ENCODE results near the gene ADCY7.

Gene ADCY7

GRCh38 chr16:50309527-50310307 lies 43.4 kb downstream of the ADCY7 start:
- in situ Hi-C loops (cut with MboI; ENCODE audit: low sequenced_read_pairs): loop anchor here (10.0 kb wide), 1 partner anchor 45 kb away; the partner anchor contains the start of gene ADCY7

- in situ Hi-C loops (cut with MboI; ENCODE audit: low sequenced_read_pairs): loop anchor here (10.0 kb wide), 1 partner anchor 46 kb away; the partner anchor contains the start of gene ADCY7
These were observed 44.2 kb downstream of the ADCY7 start for GRCh38 chr16:50310308-50311133.

GRCh38 chr16:50311134-50311528 lies 44.8 kb downstream of the ADCY7 start:
- in situ Hi-C loops (cut with MboI; ENCODE audit: low sequenced_read_pairs): loop anchor here (10.0 kb wide), 1 partner anchor 46 kb away; the partner anchor contains the start of gene ADCY7

DNA sequence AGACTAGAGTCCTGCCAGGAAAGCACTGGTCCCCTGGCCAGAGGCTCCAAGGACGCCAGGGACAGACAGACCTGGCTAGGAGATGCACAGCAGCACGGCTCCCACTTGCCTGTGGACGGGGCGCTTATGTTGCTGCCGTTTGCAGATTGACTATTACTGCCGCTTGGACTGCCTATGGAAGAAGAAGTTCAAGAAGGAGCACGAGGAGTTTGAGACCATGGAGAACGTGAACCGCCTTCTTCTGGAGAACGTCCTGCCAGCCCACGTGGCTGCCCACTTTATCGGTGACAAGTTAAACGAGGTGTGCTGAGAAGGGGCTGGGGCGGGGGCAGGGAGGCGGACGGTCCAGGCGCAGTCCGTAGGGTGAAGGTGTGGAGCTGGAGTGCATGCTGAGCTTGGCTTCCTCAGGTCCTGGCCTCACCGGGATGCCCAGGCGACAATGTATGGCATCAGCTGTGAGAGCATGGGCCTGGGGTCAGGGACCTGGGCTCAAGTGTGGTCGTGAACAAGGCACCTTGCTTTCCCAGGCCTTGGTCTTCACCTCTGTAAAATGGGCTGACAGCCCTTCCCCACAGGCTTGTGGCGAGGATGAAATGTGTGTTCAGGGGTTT lies 45.6 kb downstream of the ADCY7 start:
- in situ Hi-C loops (cut with MboI; ENCODE audit: low sequenced_read_pairs): loop anchor here (10.0 kb wide), 1 partner anchor 47 kb away; the partner anchor contains the start of gene ADCY7

- in situ Hi-C loops (cut with MboI; ENCODE audit: low sequenced_read_pairs): loop anchor here (10.0 kb wide), 1 partner anchor 49 kb away; the partner anchor contains the start of gene ADCY7
These were observed 47.5 kb downstream of the ADCY7 start for GRCh38 chr16:50313596-50314478.

- in situ Hi-C loops (cut with MboI; ENCODE audit: low sequenced_read_pairs): loop anchor here (10.0 kb wide), 1 partner anchor 50 kb away; the partner anchor contains the start of gene ADCY7
These were observed 48.3 kb downstream of the ADCY7 start for GRCh38 chr16:50314665-50315064.

DNA sequence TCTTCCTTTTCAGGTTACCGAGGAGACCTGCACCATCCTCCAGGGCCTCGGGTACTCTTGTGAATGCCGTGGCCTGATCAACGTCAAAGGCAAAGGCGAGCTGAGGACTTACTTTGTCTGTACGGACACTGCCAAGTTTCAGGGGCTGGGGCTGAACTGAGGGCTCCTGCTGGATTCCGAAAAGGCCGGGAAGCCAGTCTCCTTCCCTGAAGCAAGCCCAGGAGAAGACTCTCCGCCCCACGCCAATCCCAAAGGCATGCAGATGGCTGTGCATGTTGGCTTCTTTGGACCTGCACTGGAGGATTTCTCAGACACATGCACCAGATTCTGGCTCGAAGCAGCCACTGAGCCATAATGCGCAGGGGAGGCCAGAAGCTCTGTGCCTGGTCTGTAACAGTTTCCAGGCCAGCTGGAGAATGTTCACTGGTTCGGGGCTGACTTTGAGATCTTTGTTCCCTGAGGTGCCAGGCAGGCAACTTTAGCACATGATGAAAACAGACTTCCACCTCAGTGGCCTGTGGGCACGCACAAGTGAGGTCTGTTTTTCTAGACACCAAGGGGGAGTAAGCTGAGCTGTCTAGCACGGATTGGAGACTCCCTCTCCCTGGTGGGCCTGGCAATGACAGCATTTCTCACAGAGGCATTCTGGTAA lies 49.1 kb downstream of the ADCY7 start:
- in situ Hi-C loops (cut with MboI; ENCODE audit: low sequenced_read_pairs): loop anchor here (10.0 kb wide), 1 partner anchor 51 kb away; the partner anchor contains the start of gene ADCY7

- in situ Hi-C loops (cut with MboI; ENCODE audit: low sequenced_read_pairs): loop anchor here (10.0 kb wide), 1 partner anchor 51 kb away; the partner anchor contains the start of gene ADCY7
These were observed 49.9 kb downstream of the ADCY7 start for GRCh38 chr16:50316102-50316847.

GRCh38 chr16:50316848-50317630 lies 50.7 kb downstream of the ADCY7 start:
- in situ Hi-C loops (cut with MboI; ENCODE audit: low sequenced_read_pairs): loop anchor here (10.0 kb wide), 1 partner anchor 52 kb away; the partner anchor contains the start of gene ADCY7

- in situ Hi-C loops (cut with MboI; ENCODE audit: low sequenced_read_pairs): loop anchor here (10.0 kb wide), 1 partner anchor 54 kb away; the partner anchor contains the start of gene ADCY7
These were observed 52.6 kb downstream of the ADCY7 start for GRCh38 chr16:50318796-50319578.

DNA sequence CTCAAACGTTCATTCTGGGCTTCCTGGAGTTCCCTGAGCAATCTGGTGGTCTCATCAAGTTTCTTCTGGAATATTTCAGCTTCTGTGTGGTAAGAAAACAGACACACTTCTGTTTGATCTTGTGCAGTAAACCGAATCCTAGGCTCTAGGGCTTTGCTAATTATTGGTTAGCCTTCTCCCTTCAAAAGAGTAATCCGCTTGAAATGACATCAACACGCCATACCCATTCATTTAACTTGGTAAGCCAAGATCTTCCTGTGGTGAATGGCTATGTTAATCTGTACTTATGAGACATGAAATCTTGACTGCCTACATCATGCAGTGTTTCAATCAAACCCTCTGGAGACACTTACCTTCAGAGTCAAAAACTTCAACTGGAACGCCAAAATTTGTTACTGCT lies 54.0 kb downstream of the ADCY7 start:
- in situ Hi-C loops (cut with MboI; ENCODE audit: low sequenced_read_pairs): no loop called here

GRCh38 chr16:50322333-50322732 lies 56.0 kb downstream of the ADCY7 start:
- in situ Hi-C loops (cut with MboI; ENCODE audit: low sequenced_read_pairs): no loop called here

GRCh38 chr16:50323335-50324011 lies 57.1 kb downstream of the ADCY7 start:
- in situ Hi-C loops (cut with MboI; ENCODE audit: low sequenced_read_pairs): no loop called here

DNA sequence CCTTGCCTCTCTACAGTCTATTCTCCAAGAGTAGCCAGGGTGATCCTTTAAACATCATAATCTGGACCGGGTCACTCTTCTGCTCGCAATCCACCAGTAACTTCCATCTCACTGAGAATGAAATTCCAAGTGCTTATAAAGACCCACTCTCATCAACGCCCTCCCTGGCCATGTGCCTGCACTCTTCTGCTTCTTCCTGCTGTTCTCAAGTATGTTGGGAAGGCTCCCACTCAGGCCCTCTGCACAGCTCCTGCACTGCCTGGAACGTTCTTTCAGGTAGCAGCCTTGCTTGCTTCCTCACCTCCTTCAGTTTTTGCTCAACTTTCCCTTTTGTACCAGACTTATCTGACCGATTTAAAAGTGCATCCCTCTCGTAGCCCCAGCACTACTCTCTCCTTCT lies 58.0 kb downstream of the ADCY7 start:
- in situ Hi-C loops (cut with MboI; ENCODE audit: low sequenced_read_pairs): no loop called here

DNA sequence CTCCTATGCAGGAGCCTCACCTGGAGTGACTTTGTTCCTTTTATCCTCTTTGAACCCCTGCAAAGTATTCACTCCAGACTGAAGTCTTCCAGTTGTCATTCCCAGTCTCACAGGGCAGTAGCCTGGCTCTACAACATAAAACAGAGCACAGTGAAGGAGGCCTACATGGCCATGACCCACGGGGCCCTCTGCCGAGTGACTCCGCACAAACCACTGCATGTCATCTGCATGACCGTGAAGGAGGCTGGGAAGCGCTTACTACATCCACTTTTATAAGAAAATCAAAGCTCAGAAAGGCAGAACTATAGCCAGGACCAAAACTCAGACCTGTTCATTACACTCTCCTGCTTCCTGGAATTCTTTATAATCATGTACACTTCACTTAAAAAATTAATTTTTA lies 59.9 kb downstream of the ADCY7 start:
- in situ Hi-C loops (cut with MboI; ENCODE audit: low sequenced_read_pairs): no loop called here

DNA sequence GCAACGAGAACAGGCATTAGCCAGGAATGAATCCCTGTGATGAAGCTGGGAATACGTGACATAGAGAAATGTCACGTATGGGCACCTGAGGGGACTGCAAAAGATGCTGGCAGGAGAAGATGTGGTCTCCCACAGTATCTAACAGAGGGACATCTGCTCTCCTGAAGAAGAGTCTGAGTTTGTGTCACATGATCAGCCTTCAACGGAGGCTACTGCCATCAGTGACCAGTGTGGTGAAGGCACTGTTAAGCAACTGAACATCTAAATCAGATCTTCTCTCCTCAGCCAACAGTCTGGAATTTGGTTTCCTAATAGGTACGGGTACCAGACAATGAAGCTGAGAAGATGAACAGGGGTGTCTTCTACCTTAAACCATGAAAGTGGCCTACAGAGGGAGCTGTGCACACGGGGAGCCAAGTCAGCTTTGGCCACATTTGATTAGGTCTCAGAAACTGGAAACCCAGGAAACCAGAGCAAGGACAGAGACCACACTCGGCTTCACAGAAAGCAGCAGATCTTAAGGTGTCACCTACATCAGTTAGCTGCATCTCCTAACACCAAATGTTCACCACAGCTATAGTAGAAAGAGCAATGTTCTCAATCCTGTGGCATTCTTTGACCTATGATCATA lies 60.6 kb downstream of the ADCY7 start:
- in situ Hi-C loops (cut with MboI; ENCODE audit: low sequenced_read_pairs): no loop called here
